DND-41 (cell line): ENCODE data around the gene WDR59.
A peak's percentile ranks its signal among the peaks of the same experiment; 100 is the strongest.

ENCODE experiments used
- ATAC-seq: fragments of 200-7000 bp; cut with Tn5 transposase; 3 replicates; pipeline ENCODE4 v1.9.1; 2021; ENCODE audit warnings: low read depth; ENCODE audit not compliant: insufficient read depth
- DNase-seq: peaks from one replicate; pipeline ENCODE4 v3.0.0-alpha.2; 2020
- H2AFZ ChIP-seq: 2 replicates; pipeline ENCODE4 v1.6.0; 2012; ENCODE audit warnings: low read depth, low read length
- H3K27ac ChIP-seq: 2 replicates; pipeline ENCODE4 v1.5.1; 2012; ENCODE audit warnings: low read length, inconsistent platforms
- H3K27me3 ChIP-seq: fragments of 200-600 bp; sonication (generic); 2 replicates; pipeline ENCODE4 v1.6.0; 2012; ENCODE audit warnings: low read length, mild to moderate bottlenecking, inconsistent platforms; ENCODE audit not compliant: insufficient read depth, poor library complexity
- H3K36me3 ChIP-seq: 2 replicates; pipeline ENCODE4 v1.5.1; 2012; ENCODE audit warnings: low read length, inconsistent platforms; ENCODE audit not compliant: insufficient read depth
- H3K4me1 ChIP-seq: 2 replicates; pipeline ENCODE4 v1.5.1; 2012; ENCODE audit warnings: mild to moderate bottlenecking, low read length; ENCODE audit not compliant: insufficient read depth
- H3K4me2 ChIP-seq: 2 replicates; pipeline ENCODE4 v1.6.0; 2012; ENCODE audit warnings: mild to moderate bottlenecking, moderate library complexity, low read length, inconsistent platforms; ENCODE audit not compliant: insufficient read depth
- H3K4me3 ChIP-seq, 2 experiments: fragments of 200-600 bp in 1 of 2; shearing (Covaris generic) in 1 of 2; 2 replicates each; pipeline ENCODE4 v1.5.1; 2012 to 2016; ENCODE audit warnings: inconsistent platforms in 2 of 2, low read length in 2 of 2, mild to moderate bottlenecking in 2 of 2, low read depth in 1 of 2, moderate library complexity in 1 of 2
- H3K79me2 ChIP-seq: 2 replicates; pipeline ENCODE4 v1.6.0; 2012; ENCODE audit warnings: low read length, inconsistent platforms; ENCODE audit not compliant: insufficient read depth
- H3K9ac ChIP-seq: 2 replicates; pipeline ENCODE4 v1.6.0; 2012; ENCODE audit warnings: low read depth, mild to moderate bottlenecking, inconsistent platforms, low read length, moderate library complexity
- H3K9me3 ChIP-seq: 2 replicates; pipeline ENCODE4 v1.5.1; 2012; ENCODE audit warnings: low read length, moderate library complexity, mild to moderate bottlenecking, inconsistent platforms; ENCODE audit not compliant: insufficient read depth, severe bottlenecking
- H4K20me1 ChIP-seq: 2 replicates; pipeline ENCODE4 v1.6.0; 2012; ENCODE audit warnings: low read length; ENCODE audit not compliant: insufficient read depth
- EZH2 ChIP-seq: IDR thresholded peaks from 3 replicates; pipeline ENCODE4 v1.6.1; 2012; ENCODE audit warnings: borderline replicate concordance, low read depth, mild to moderate bottlenecking, moderate library complexity, low read length, inconsistent platforms; ENCODE audit not compliant: severe bottlenecking
- TF ChIP-seq, protein P1 (sequence below): IDR thresholded peaks from 2 replicates; pipeline ENCODE4 v1.5.1; 2012; ENCODE audit warnings: borderline replicate concordance, low read length, moderate library complexity, mild to moderate bottlenecking; ENCODE audit not compliant: poor library complexity, severe bottlenecking; ENCODE audit errors: extremely low read depth

Gene WDR59

DNA sequence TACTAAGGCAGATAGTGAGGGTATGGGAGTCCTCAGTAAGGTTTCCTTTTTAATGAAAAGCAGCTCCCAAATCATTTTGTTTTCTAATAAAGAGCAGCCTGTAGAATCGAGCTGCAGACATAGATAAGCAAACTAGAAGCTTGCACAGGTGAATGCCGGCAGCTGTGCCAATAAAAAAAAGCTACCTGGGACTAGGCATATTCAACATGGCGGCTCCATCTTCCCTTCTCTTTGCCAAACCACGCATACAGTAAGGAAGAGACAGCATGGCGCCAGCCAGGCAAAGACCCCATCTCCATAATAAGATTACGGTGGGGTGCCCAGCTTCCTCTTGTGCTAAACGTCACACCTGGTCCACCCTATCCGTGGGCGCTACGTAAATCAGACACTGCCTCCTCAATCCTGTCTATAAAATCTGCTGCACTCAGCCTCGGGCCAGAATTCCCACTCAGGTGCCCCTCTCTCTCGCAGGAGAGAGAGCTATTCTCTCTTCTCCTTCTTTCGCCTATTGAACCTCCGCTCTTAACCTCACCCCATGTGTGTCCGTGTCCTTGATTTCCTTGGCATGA is 117.6 kb downstream of the WDR59 start:
- H2AFZ ChIP-seq = no peak overlapping the region
- no peaks in the 10 kb centered on the region for H3K79me2 ChIP-seq
- no peak overlapping the region for H3K27ac ChIP-seq
- ATAC-seq (no peak), DNase-seq (no peak)
- TF ChIP-seq EZH2 = no peak
- H4K20me1 ChIP-seq = no peaks in the 10 kb centered on the region
- H3K4me2 ChIP-seq = no peak overlapping the region
- H3K4me1 ChIP-seq = no peaks in the 10 kb centered on the region
- no peak overlapping the region for H3K9ac ChIP-seq
- no peaks in the 10 kb centered on the region for H3K9me3 ChIP-seq
- H3K27me3 ChIP-seq = no peaks in the 10 kb centered on the region
- H3K36me3 ChIP-seq = peaks cover 6% of the 10 kb centered on the region; the same call in 1 of the 2 replicates
- no peak overlapping the region for H3K4me3 ChIP-seq

DNA sequence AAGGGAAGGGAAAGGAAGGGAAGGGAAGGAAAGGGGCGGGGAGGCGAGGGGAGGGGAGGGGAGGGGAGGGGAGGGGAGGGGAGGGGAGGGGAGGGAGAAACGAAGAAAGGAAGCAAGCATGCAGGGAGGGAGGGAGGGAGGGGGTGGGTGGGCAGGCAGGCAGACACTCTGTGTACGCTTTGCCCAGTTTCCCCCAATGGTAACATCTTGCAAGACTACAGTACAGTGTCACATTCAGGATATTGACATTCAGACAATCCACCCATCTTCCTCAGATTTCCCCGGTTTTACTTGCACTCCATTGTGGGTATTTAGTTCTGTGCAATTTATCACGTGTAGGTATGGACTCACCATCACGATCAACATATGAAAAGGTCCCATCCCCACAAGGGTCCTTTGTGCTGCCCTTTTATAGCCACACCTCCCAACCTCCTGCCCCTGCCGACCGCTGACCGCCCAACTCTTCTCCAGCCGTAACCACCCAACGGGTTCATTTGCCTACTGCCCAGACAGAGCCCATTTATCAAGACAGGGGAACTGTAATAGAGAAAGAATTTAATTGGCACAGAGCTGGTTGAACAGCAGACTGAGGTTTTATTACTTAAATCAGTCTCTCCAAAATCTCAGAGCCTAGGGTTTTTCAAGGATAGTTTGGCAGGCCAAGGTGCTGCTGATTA is 118.9 kb downstream of the WDR59 start:
- no peak overlapping the region for H3K4me2 ChIP-seq
- no peaks in the 10 kb centered on the region for H3K27me3 ChIP-seq
- no peaks in the 10 kb centered on the region for H4K20me1 ChIP-seq

DNA sequence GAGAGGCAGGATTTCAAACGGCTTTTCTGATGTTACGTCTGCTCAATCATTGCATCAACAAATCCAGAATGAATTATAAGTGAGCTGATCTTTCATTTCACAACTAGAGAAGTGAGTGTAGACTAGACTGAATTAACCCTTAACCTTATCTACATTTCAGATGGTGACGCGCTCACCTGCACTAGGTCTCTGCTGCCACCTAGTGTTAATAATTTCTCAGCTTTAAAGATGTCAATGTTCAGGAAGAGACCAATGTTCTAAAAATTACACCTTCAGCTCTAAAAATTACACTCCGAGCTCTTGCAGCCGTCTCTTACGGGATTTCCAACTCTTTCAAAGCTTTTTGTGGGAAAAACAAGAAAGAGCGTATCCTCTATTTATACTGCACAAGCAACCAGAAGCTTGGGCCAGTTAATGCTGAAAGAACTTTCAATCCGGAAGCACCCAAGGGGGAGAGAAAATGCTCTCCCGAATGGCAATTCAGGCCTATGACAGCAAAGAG is 122.1 kb downstream of the WDR59 start:
- Histone ChIP-seq H3K9me3 (no peaks in the 10 kb centered on the region), H3K79me2 (no peaks in the 10 kb centered on the region), H3K4me3 (no peak overlapping the region), H3K4me2 (no peak overlapping the region), H3K4me1 (no peaks in the 10 kb centered on the region), H3K27me3 (no peaks in the 10 kb centered on the region), H3K9ac (no peak overlapping the region), H4K20me1 (no peaks in the 10 kb centered on the region), H3K36me3 (no peaks in the 10 kb centered on the region), H3K27ac (no peak overlapping the region), H2AFZ (peak overlapping the region; percentile 25; the same call in 1 of the 2 replicates)
- TF ChIP-seq EZH2 = no peak
- TF ChIP-seq, protein P1, sequence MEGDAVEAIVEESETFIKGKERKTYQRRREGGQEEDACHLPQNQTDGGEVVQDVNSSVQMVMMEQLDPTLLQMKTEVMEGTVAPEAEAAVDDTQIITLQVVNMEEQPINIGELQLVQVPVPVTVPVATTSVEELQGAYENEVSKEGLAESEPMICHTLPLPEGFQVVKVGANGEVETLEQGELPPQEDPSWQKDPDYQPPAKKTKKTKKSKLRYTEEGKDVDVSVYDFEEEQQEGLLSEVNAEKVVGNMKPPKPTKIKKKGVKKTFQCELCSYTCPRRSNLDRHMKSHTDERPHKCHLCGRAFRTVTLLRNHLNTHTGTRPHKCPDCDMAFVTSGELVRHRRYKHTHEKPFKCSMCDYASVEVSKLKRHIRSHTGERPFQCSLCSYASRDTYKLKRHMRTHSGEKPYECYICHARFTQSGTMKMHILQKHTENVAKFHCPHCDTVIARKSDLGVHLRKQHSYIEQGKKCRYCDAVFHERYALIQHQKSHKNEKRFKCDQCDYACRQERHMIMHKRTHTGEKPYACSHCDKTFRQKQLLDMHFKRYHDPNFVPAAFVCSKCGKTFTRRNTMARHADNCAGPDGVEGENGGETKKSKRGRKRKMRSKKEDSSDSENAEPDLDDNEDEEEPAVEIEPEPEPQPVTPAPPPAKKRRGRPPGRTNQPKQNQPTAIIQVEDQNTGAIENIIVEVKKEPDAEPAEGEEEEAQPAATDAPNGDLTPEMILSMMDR = peak; percentile 87
- peak; percentile 43 for DNase-seq
- ATAC-seq = peak; percentile 84

More for the DNA sequence above, 118.9 kb downstream of the WDR59 start:
- H3K36me3 ChIP-seq = no peaks in the 10 kb centered on the region
- H3K4me1 ChIP-seq = no peaks in the 10 kb centered on the region
- no peaks in the 10 kb centered on the region for H3K9me3 ChIP-seq
- no peak overlapping the region for H3K9ac ChIP-seq
- H3K79me2 ChIP-seq = no peaks in the 10 kb centered on the region
- DNase-seq = no peak
- H2AFZ ChIP-seq = no peak overlapping the region
- ATAC-seq = no peak
- TF ChIP-seq EZH2 = no peak
- TF ChIP-seq, protein P1 = no peak
- H3K27ac ChIP-seq = no peak overlapping the region
- no peak overlapping the region for H3K4me3 ChIP-seq

DNA sequence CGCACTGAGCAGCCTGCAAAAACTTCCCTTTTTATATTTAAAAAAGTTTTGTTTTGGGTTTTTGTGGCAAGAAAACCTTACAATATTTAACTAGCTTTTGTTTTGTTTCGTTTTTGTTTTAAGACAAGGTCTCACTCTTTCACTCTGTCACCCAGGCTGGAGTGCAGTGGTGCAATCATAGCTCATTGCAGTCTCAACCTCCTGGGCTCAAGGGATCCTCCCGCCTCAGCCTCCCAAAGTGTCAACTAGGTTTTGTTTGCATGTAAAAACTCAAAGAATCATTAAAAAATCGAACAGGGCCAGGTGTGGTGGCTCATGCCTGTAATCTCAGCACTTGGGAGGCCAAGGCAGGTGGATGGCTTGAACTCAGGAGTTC is 132.4 kb downstream of the WDR59 start:
- H4K20me1 ChIP-seq = no peaks in the 10 kb centered on the region
- H3K4me1 ChIP-seq = no peaks in the 10 kb centered on the region
- no peak overlapping the region for H3K4me3 ChIP-seq
- DNase-seq = no peak
- no peaks in the 10 kb centered on the region for H3K27me3 ChIP-seq
- no peak for ATAC-seq
- no peak overlapping the region for H2AFZ ChIP-seq
- no peak overlapping the region for H3K27ac ChIP-seq
- no peak for TF ChIP-seq EZH2
- TF ChIP-seq, protein P1 = no peak
- H3K9ac ChIP-seq = no peak overlapping the region
- no peaks in the 10 kb centered on the region for H3K79me2 ChIP-seq
- no peak overlapping the region for H3K4me2 ChIP-seq
- no peaks in the 10 kb centered on the region for H3K9me3 ChIP-seq
- H3K36me3 ChIP-seq = no peaks in the 10 kb centered on the region
